Kidney (tissue), 14 donors: ENCODE measurements around the gene PAFAH1B2. TPM values are rescaled to one million over a fixed set of nuclear protein-coding genes. Genes with fewer than 3 reads are reported as not detected.

Source experiments
- DNase-seq, 5 donors: peaks; one replicate each; pipeline ENCODE4 v3.0.0-alpha.2; 2013 to 2020
- FAIRE-seq: peaks from 2 replicates; lab custom pipeline; 2012; peaks lifted over from hg19 to GRCh38; lab: Jason Lieb, UNC
- H3K27ac ChIP-seq, 2 donors: one replicate each; pipeline ENCODE4 v1.7.0; 2013; ENCODE audit warnings: low read depth in 2 of 2, low read length in 2 of 2, inconsistent platforms in 1 of 2
- H3K27me3 ChIP-seq: one replicate; pipeline ENCODE4 v1.7.1; 2013; ENCODE audit warnings: low read length, inconsistent platforms; ENCODE audit not compliant: control insufficient read depth, insufficient read depth
- H3K36me3 ChIP-seq, 3 donors: one replicate each; pipeline versions ENCODE4 v1.7.0 to v1.7.1; 2013; ENCODE audit warnings: low read length in 3 of 3, control low read depth in 1 of 3, inconsistent platforms in 1 of 3; ENCODE audit not compliant: insufficient read depth in 3 of 3, control insufficient read depth in 2 of 3
- H3K4me1 ChIP-seq, 3 donors: one replicate each; pipeline versions ENCODE4 v1.7.0 to v1.7.1; 2013; ENCODE audit warnings: low read length in 3 of 3, inconsistent platforms in 1 of 3, low read depth in 1 of 3; ENCODE audit not compliant: control insufficient read depth in 2 of 3, insufficient read depth in 2 of 3
- H3K4me3 ChIP-seq, 3 donors: one replicate each; pipeline versions ENCODE4 v1.7.0 to v1.8.1; 2013; ENCODE audit warnings: low read length in 3 of 3, control low read depth in 1 of 3, inconsistent platforms in 1 of 3
- H3K9ac ChIP-seq, 3 donors: one replicate each; pipeline versions ENCODE4 v1.7.0 to v1.7.1; 2013; ENCODE audit warnings: low read length in 3 of 3, control low read depth in 1 of 3, inconsistent platforms in 1 of 3
- H3K9me3 ChIP-seq, 3 donors: one replicate each; pipeline versions ENCODE4 v1.7.0 to v1.7.1; 2013; ENCODE audit warnings: low read length in 3 of 3, control low read depth in 1 of 3, inconsistent platforms in 1 of 3; ENCODE audit not compliant: control insufficient read depth in 2 of 3, insufficient read depth in 1 of 3
- CTCF ChIP-seq: IDR thresholded peaks from 3 replicates; pipeline ENCODE4 v1.5.1; 2012; ENCODE audit warnings: mild to moderate bottlenecking, moderate library complexity, borderline replicate concordance; ENCODE audit not compliant: insufficient read depth; ENCODE audit errors: extremely low read depth
- intact Hi-C: fragments of 100-400 bp; cut with DNase I; formaldehyde crosslinking; loops from one replicate; pipeline ENCODE4 v1.11.1; 2022
- polyA plus RNA-seq: library from polyadenylated mRNA; stranded (reverse); fragments of 350-450 nt; fragmentation: Illumina TruSeq; extraction: RNeasy Lipid Tissue Mini Kit (QIAGEN cat#74804); gene quantifications from one replicate; pipeline ENCODE4 v1.2.3, GENCODE V29; 2014; ENCODE audit warnings: low read depth, low replicate concordance; ENCODE audit not compliant: insufficient read depth
- total RNA-seq: library from RNA; stranded (reverse); fragmentation: NEBNext Ultra II Directional; extraction: Animal tissue kit (Norgen Biotek cat#: 25700); gene quantifications from one replicate; pipeline ENCODE4 v1.2.1, GENCODE V29; 2021
- donor health status: control.
- donor health status: control.
- donor health status: control.
- donor health status: control.
- donor health status: control.
- donor health status: DM: yes; HTN: yes; CAD: no.
- donor health status: Normal renal cell carcinoma (clear cell type).

PAFAH1B2 gene
- total and polyA plus RNA-seq, 2 donors from 2014 or later, result 29.4 to 90.2 TPM

GRCh38 chr11:117189941-117190544 lies 46.0 kb downstream of the PAFAH1B2 start:
- no peaks in the 10 kb centered on the region for H3K4me1 ChIP-seq
- H3K4me3 ChIP-seq, result no peak overlapping the region
- no peaks in the 10 kb centered on the region for H3K9me3 ChIP-seq
- H3K27me3 ChIP-seq, result no peaks in the 10 kb centered on the region
- DNase-seq (peak in 2 of 5 donors; percentile 27 to 56), FAIRE-seq (no peak)
- H3K9ac ChIP-seq, result no peak overlapping the region
- no peak for TF ChIP-seq CTCF
- no peak overlapping the region for H3K27ac ChIP-seq
- intact Hi-C loops, result no loop called here
- H3K36me3 ChIP-seq, result peaks cover 0 to 34% (median 24%) of the 10 kb centered on the region in 3 donors

- intact Hi-C loops, result no loop called here
- no peak for FAIRE-seq
These were observed 47.8 kb downstream of the PAFAH1B2 start for GRCh38 chr11:117191680-117192400.

GRCh38 chr11:117192401-117192875 lies 48.4 kb downstream of the PAFAH1B2 start:
- H3K4me1 ChIP-seq, result no peaks in the 10 kb centered on the region
- peaks cover 0 to 34% (median 22%) of the 10 kb centered on the region in 3 donors for H3K36me3 ChIP-seq
- no peak overlapping the region for H3K27ac ChIP-seq
- FAIRE-seq (no peak), DNase-seq (peak in 1 of 5 donors; percentile 25)
- H3K9me3 ChIP-seq, result no peaks in the 10 kb centered on the region
- no peaks in the 10 kb centered on the region for H3K27me3 ChIP-seq
- H3K9ac ChIP-seq, result no peak overlapping the region
- H3K4me3 ChIP-seq, result no peak overlapping the region
- intact Hi-C loops, result no loop called here
- no peak for TF ChIP-seq CTCF

More at GRCh38 chr11:117191680-117192400, 47.8 kb downstream of the PAFAH1B2 start:
- Histone ChIP-seq H3K4me3 (no peak overlapping the region), H3K9ac (no peak overlapping the region), H3K27me3 (no peaks in the 10 kb centered on the region), H3K9me3 (no peaks in the 10 kb centered on the region), H3K36me3 (peaks cover 0 to 34% (median 24%) of the 10 kb centered on the region in 3 donors), H3K27ac (no peak overlapping the region), H3K4me1 (no peaks in the 10 kb centered on the region)
- peak in 1 of 5 donors; percentile 69 for DNase-seq
- no peak for TF ChIP-seq CTCF
